Adipocyte (in vitro differentiated cells): Measurements from ENCODE around the gene VPS50.

Experiments
- DNase-seq: peaks from one replicate; pipeline ENCODE4 v3.0.0-alpha.2; 2015; ENCODE audit warnings: low read depth
- H3K27me3 ChIP-seq: replicated peaks from 2 replicates; pipeline ENCODE4 v1.7.0; 2013; ENCODE audit warnings: mild to moderate bottlenecking, low read length, moderate library complexity; ENCODE audit not compliant: control insufficient read depth, insufficient read depth
- H3K36me3 ChIP-seq: 2 replicates; pipeline ENCODE4 v1.7.0; 2013; ENCODE audit warnings: low read length, mild to moderate bottlenecking, moderate library complexity; ENCODE audit not compliant: control insufficient read depth, insufficient read depth, severe bottlenecking
- H3K4me1 ChIP-seq: 2 replicates; pipeline ENCODE4 v1.7.0; 2013; ENCODE audit warnings: mild to moderate bottlenecking, low read length, moderate library complexity; ENCODE audit not compliant: control insufficient read depth, insufficient read depth
- H3K4me3 ChIP-seq: 2 replicates; pipeline ENCODE4 v1.7.0; 2013; ENCODE audit warnings: mild to moderate bottlenecking, low read length, moderate library complexity
- H3K9ac ChIP-seq: 2 replicates; pipeline ENCODE4 v1.7.0; 2013; ENCODE audit warnings: mild to moderate bottlenecking, low read length, moderate library complexity
- H3K9me3 ChIP-seq: 2 replicates; pipeline ENCODE4 v1.7.0; 2013; ENCODE audit warnings: mild to moderate bottlenecking, low read length, moderate library complexity; ENCODE audit not compliant: control insufficient read depth

Gene VPS50

DNA sequence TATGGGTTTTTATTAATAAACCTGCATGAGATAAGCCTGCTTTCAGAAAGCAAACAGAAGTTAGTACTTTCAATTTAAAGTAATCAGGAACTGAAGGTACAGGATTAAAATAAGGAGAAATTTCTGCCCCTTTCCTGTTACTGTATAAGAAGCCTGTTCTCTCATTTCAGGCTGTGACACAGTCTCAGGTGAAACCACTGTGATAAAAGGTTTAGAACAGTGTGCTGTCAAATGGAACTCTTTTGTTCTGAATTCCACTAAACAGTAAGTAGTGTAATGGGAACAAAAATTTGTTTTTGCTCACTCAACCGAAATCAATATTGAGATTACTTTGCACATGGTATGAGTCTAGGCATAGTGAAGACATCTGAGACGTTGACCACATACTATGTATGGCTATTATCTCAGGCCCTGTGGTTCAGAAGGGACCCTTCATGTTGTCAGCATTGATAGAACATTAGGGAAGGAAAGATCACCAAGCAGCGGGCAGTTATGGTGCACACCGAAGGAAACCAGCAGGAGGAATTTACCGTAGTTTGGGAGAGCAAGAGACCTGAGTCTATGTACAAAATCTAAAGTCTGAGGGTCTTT is 20.8 kb upstream of the VPS50 start:
- no peak overlapping the region for H3K9ac ChIP-seq
- no peaks in the 10 kb centered on the region for H3K36me3 ChIP-seq
- DNase-seq: no peak
- H3K4me3 ChIP-seq: no peak overlapping the region
- peaks cover 11% of the 10 kb centered on the region for H3K27me3 ChIP-seq
- no peaks in the 10 kb centered on the region for H3K4me1 ChIP-seq
- H3K9me3 ChIP-seq: no peaks in the 10 kb centered on the region

DNA sequence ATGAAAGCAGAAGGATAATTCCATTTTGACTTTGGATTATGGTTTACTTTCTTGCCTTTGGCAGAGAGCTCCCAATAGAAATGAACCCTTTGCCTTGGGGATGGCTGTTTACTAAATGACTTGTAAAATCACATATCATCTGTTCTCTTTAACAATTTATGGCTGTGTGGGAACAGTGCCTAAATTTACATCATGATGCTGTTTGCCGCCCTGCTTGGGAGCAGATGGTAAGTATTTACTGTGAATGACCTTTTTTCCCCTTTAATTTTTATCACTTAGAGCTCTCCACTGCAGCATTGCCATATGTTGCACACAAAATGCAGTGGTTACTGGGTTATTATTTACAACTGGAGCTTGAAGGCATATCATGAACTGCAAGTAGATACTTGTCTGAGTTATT is 19.3 kb upstream of the VPS50 start:
- H3K4me1 ChIP-seq: no peaks in the 10 kb centered on the region
- no peaks in the 10 kb centered on the region for H3K9me3 ChIP-seq
- no peak for DNase-seq
- H3K27me3 ChIP-seq: peaks cover 11% of the 10 kb centered on the region
- no peak overlapping the region for H3K9ac ChIP-seq
- no peak overlapping the region for H3K4me3 ChIP-seq
- H3K36me3 ChIP-seq: no peaks in the 10 kb centered on the region

DNA sequence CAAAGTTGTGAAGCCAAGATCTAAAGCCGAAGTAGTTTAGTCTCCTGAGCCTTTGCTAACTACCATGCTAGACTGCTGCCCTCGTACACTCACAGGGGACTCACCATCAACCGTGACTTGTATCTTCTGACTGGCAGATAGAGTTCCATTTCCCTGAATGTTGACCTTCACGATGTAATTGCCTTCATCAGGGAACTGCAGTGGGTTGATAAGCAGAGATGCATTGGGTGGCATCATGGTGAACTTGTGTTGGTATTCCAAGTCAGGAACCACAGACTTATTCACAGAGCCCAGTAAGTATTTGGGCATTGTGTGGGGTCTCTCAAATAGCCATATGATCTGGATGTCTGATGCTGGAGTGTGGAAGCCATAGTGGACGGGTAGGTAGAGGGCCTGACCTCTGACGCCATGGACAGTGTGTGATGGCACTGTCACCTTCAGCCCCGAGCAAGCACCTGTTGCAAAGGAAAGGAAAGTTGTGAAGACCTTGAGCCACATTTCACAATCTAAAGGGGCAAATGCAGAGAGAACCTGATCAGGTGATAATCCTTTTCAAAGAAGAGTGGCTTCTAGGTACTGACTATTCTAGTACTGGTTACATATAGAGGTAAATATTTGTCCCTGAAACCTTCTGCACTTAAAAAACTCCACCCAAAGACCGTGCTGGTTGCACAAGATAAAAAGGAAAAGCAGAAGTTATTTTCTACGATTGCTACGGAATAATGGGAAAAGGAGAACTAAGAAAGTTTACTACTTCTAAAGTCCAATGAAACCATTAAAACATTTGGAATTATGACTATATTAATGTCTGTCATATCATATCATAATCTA is 13.0 kb upstream of the VPS50 start:
- DNase-seq: no peak
- H3K9me3 ChIP-seq: no peaks in the 10 kb centered on the region
- no peak overlapping the region for H3K9ac ChIP-seq
- no peak overlapping the region for H3K4me3 ChIP-seq
- H3K27me3 ChIP-seq: peaks cover 12% of the 10 kb centered on the region
- no peaks in the 10 kb centered on the region for H3K4me1 ChIP-seq
- H3K36me3 ChIP-seq: no peaks in the 10 kb centered on the region

DNA sequence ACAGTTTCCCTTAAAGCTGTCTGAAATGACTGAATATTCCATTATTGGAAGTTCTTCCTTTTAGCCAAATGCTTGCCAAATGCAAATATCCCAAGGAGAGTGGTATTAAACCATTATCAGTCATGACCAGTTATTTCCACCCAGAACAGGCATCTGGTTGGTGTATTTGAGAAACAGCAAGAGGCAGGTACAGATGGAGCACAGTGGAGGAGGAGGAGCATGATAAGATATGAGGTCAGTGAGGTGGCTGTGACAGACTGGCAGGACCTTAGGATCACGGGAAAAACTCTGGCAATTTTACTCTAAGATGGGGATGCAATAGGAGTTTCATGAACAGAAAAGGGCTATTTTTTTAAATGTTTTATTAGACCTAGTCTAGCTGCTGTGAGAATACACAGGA is 12.3 kb upstream of the VPS50 start:
- Histone ChIP-seq H3K36me3 (no peaks in the 10 kb centered on the region), H3K9me3 (no peaks in the 10 kb centered on the region), H3K27me3 (peaks cover 12% of the 10 kb centered on the region), H3K4me3 (no peak overlapping the region), H3K9ac (no peak overlapping the region), H3K4me1 (no peaks in the 10 kb centered on the region)
- DNase-seq: no peak

DNA sequence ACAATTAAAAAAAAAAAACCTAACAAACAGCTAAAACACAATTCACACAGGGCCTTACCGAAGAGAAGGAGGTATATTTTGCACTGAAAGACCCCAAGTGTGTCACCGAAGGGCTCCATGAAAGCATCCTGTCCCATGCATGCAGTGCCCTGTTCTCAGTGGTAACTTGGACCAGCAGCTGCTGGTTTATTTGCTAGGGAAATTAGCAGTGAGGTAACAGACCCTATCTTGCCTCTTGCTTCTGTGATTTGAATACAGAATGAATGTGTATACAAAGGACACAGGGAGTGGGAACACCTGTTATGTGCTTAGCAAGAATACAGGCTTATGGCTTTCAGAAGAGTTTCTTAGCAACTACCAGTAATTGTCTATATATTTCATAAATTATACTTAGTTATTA is 5.9 kb upstream of the VPS50 start, which contains the start of gene HEPACAM2:
TSS of gene HEPACAM2 (minus strand) at position 160 of the 400 bp plus-strand sequence.
- Histone ChIP-seq H3K9ac (no peak within 1 kb of the TSS), H3K9me3 (no peaks in the 10 kb centered on the region), H3K27me3 (no peaks in the 10 kb centered on the region), H3K4me1 (peaks cover 2% of the 10 kb centered on the region), H3K4me3 (no peak within 1 kb of the TSS), H3K36me3 (no peaks in the 10 kb centered on the region)
- no peak for DNase-seq

DNA sequence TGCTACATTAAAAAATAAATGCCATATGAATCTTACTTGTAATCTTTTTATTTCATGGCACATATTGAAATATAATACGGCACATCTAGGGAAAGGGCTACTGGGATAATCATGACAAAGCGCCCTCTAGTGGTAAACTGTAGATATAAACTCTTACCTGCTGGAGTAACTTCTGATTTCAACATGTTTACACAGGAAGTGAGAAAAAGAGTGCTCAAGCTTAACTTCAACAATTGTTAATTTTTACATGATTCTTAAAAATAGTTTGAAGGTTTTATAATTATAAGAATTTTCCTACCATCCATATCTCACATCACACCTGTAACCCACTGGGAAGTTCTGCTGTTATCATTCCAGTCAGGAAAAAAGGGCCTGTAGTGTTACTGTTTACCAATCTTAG is 3.9 kb upstream of the VPS50 start:
- H3K27me3 ChIP-seq: no peaks in the 10 kb centered on the region
- H3K36me3 ChIP-seq: no peaks in the 10 kb centered on the region
- H3K4me1 ChIP-seq: peaks cover 13% of the 10 kb centered on the region
- no peak overlapping the region for H3K9ac ChIP-seq
- no peak overlapping the region for H3K4me3 ChIP-seq
- peak; percentile 91 for DNase-seq
- H3K9me3 ChIP-seq: no peaks in the 10 kb centered on the region

DNA sequence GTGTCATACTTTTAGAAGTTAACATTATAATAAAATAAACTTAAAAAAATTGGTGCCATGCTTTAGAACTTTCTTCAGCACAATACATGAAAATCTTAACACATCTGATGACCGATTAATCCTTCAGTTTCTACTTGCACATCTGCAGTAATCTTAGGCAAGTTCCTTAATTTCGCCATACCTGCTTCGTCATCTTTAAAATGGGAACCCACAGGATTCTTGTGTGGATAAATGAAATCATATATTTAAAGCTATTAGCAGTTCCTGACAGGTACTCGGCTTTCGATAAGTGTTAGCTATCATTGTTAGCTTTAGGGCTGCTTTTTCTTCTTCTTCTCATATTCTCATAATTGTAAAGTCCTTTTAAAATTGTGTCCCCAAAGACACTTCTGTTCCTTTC is 907 bp upstream of the VPS50 start:
- Histone ChIP-seq H3K9ac (peak overlapping the region; percentile 92), H3K4me3 (peak overlapping the region; percentile 99), H3K36me3 (no peaks in the 10 kb centered on the region), H3K27me3 (no peaks in the 10 kb centered on the region), H3K4me1 (peaks cover 16% of the 10 kb centered on the region), H3K9me3 (no peaks in the 10 kb centered on the region)
- no peak for DNase-seq

DNA sequence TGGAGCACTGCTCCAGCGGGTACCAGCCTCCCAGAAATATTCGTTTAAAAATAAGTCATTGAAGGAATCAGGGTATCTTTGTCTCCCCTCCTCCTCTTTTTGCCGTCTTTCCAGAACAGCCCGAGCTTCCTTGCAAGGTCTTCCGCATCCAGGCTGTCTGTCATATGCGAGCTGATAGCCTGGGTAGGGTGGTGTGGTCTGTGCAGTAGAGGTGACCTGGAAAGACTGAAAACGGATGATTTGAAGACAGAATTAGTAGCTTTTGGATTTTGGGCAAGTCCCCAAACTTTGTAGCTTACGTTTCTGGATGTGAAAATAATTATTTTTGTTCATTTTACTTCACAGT is 480 bp downstream of the VPS50 start:
- Histone ChIP-seq H3K36me3 (no peaks in the 10 kb centered on the region), H3K27me3 (no peaks in the 10 kb centered on the region), H3K4me3 (peak overlapping the region; percentile 99), H3K4me1 (peaks cover 16% of the 10 kb centered on the region), H3K9me3 (no peaks in the 10 kb centered on the region), H3K9ac (peak overlapping the region; percentile 92)
- DNase-seq: peak; percentile 24

DNA sequence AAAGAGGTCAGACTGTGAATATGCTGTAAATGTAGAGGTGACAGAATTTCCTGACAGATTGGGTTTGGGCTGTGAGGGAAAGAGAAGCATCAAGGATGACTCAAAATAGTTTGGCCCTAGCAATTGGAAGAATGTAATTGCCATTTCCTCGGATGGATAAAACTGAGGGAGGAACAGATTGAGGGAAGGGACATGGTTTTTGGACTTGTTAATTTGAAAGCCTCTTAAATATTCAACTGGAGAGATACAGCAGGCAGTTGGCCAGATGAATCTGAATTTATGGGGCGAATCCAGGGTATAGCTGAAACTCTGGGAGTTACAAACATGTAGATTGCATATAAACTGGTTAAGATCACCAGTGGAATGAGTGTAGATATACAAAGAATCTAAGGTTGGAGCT is 3.4 kb downstream of the VPS50 start:
- peaks cover 16% of the 10 kb centered on the region for H3K4me1 ChIP-seq
- DNase-seq: no peak
- H3K27me3 ChIP-seq: no peaks in the 10 kb centered on the region
- H3K4me3 ChIP-seq: no peak overlapping the region
- H3K36me3 ChIP-seq: no peaks in the 10 kb centered on the region
- no peak overlapping the region for H3K9ac ChIP-seq
- no peaks in the 10 kb centered on the region for H3K9me3 ChIP-seq

DNA sequence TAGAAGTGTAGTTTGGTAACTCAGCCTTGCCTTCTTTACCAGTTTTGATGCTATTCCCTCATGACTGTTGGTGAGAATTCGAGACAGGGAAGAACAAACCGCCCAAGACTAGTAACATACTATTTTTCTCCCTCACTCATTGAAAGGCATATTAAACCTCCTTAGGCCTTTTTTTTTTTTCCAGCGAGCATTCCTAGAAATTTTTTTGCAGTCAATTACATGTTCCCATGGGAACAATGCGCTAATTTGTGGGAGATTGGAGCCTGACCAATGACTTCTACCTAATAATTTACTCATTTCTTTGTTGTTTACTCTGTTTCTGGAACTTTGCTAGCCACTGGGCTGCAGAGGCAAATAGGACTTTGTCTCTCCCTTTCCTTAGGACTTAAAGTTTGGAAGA is 6.0 kb downstream of the VPS50 start:
- H3K36me3 ChIP-seq: no peaks in the 10 kb centered on the region
- no peak overlapping the region for H3K9ac ChIP-seq
- no peak for DNase-seq
- H3K27me3 ChIP-seq: no peaks in the 10 kb centered on the region
- H3K4me3 ChIP-seq: no peak overlapping the region
- peaks cover 5% of the 10 kb centered on the region for H3K4me1 ChIP-seq
- H3K9me3 ChIP-seq: no peaks in the 10 kb centered on the region

DNA sequence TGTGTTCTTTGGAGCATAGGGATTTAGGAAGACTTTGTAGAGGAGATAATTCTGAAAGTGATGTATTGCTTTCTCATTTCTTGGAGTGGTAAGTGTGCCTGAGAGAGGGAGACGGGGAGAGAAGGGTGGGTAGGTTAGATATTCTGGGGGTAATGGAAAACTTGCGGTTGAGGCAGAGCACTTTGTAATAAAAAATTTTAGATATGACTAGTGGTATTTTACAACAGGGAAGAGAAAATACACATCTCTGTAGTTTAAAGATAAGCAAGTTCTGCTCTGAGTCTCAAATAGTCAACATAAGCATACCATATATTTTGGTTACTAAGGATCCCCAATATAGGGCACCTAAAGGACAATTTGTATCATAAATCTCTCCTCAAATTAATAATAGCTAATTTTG is 6.6 kb downstream of the VPS50 start:
- Histone ChIP-seq H3K9me3 (no peaks in the 10 kb centered on the region), H3K27me3 (no peaks in the 10 kb centered on the region), H3K4me1 (no peaks in the 10 kb centered on the region), H3K9ac (no peak overlapping the region), H3K4me3 (no peak overlapping the region), H3K36me3 (no peaks in the 10 kb centered on the region)
- no peak for DNase-seq
